GDM1 (cell line): Measurements from ENCODE around the gene PRRT2.

Experiments used
- DNase-seq: peaks from one replicate; lab custom pipeline; 2025; lab: John Stamatoyannopoulos, UW

PRRT2 gene

DNA sequence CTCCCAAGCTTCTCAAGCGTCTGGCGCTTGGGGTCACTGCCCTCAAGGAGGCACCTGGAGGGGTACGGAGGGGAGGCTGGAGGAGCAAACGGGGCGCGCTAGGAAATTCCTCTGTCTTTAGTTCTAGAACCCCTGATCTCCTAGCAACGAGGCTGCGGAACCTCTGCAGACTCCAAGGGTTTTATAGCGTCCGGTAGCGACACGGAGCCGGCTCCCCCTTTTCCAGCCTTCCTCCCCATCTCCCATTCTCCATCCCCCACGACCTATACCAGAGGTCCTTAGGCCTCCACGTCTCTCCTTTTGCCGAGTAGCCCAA lies 51.6 kb downstream of the PRRT2 start:
- DNase-seq, result no peak

- no peak for DNase-seq
These were observed 52.2 kb downstream of the PRRT2 start for GRCh38 chr16:29864205-29864604.
